A204.1 (cell line): ENCODE data around the gene SPATA20.

ENCODE experiments used
- FAIRE-seq: peaks from 2 replicates; lab custom pipeline; 2012; peaks lifted over from hg19 to GRCh38; lab: Jason Lieb, UNC

SPATA20 gene

GRCh38 chr17:50602836-50603235 is 55.9 kb downstream of the SPATA20 start:
- no peak for FAIRE-seq

- FAIRE-seq = no peak
Measured at GRCh38 chr17:50603340-50603739, 56.4 kb downstream of the SPATA20 start.

- no peak for FAIRE-seq
Measured at GRCh38 chr17:50604513-50604912, 57.5 kb downstream of the SPATA20 start.

GRCh38 chr17:50605429-50605828 is 58.5 kb downstream of the SPATA20 start:
- no peak for FAIRE-seq
